NB4 (cell line): ENCODE measurements around the gene PLEKHA4.

ENCODE experiments used
- DNase-seq: peaks from one replicate; pipeline ENCODE4 v3.0.0; 2010; ENCODE audit warnings: low read depth
- H3K4me3 ChIP-seq: one replicate; pipeline ENCODE4 v1.5.1; 2011; ENCODE audit warnings: mild to moderate bottlenecking, low read depth, low read length, moderate library complexity
- CTCF ChIP-seq: IDR thresholded peaks from one replicate; pipeline ENCODE4 v1.5.1; 2012; ENCODE audit warnings: low read depth, low read length
- MYC ChIP-seq: IDR thresholded peaks from 2 replicates; pipeline ENCODE4 v1.6.1; 2011; ENCODE audit warnings: low read depth, low read length
- POLR2A ChIP-seq: IDR thresholded peaks from 2 replicates; pipeline ENCODE4 v1.6.1; 2011; ENCODE audit warnings: mild to moderate bottlenecking; ENCODE audit not compliant: insufficient read length; ENCODE audit errors: extremely low read depth
- TF ChIP-seq, protein P1 (sequence below): IDR thresholded peaks from 2 replicates; pipeline ENCODE4 v1.6.1; 2011; ENCODE audit warnings: low read depth, low read length

Gene PLEKHA4

GRCh38 chr19:48807590-48808308, 60.7 kb downstream of the PLEKHA4 start:
- DNase-seq, result peak; percentile 41
- TF ChIP-seq, protein P1, sequence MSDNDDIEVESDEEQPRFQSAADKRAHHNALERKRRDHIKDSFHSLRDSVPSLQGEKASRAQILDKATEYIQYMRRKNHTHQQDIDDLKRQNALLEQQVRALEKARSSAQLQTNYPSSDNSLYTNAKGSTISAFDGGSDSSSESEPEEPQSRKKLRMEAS, result no peak
- TF ChIP-seq MYC (no peak), CTCF (no peak), POLR2A (no peak)
- H3K4me3 ChIP-seq, result no peak overlapping the region

- TF ChIP-seq MYC (no peak; the same call in 1 of the 2 replicates), CTCF (no peak), POLR2A (no peak)
- TF ChIP-seq, protein P1, result no peak
- H3K4me3 ChIP-seq, result no peak overlapping the region
- DNase-seq, result peak; percentile 63
Measured at GRCh38 chr19:48806818-48807589, 61.4 kb downstream of the PLEKHA4 start.

- no peak for DNase-seq
- no peak overlapping the region for H3K4me3 ChIP-seq
- peak; percentile 45; the same call in 1 of the 2 replicates for TF ChIP-seq MYC
- TF ChIP-seq, protein P1, result no peak
Measured at GRCh38 chr19:48806518-48806817, 61.9 kb downstream of the PLEKHA4 start.

DNA sequence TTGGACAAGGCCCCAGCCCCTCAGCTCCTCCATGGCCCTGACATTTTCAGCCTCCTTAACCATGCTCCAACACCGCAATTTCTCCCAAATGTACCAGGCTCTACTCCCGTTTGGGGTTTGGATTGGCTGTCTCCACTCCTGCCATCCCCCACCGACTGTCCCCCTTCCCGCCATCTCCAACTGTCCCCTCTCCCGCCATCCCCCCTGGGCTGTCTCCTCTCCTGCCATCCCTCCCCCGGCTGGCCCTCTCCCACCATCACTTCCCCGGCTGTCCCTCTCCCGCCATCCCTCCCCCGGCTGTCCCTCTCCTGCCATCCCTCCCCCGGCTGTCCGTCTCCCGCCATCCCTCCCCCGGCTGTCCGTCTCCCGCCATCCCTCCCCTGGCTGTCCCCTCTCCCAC, 63.0 kb downstream of the PLEKHA4 start:
- TF ChIP-seq CTCF, result no peak
- TF ChIP-seq, protein P1, result no peak
- no peak for TF ChIP-seq MYC
- TF ChIP-seq POLR2A, result no peak
- no peak for DNase-seq
- H3K4me3 ChIP-seq, result no peak overlapping the region

- TF ChIP-seq MYC, result no peak
- TF ChIP-seq, protein P1, result no peak
- no peak for TF ChIP-seq POLR2A
- TF ChIP-seq CTCF, result no peak
- DNase-seq, result no peak
- no peak overlapping the region for H3K4me3 ChIP-seq
Measured at GRCh38 chr19:48804496-48804895, 63.9 kb downstream of the PLEKHA4 start.

- no peak for TF ChIP-seq POLR2A
- no peak for TF ChIP-seq MYC
- TF ChIP-seq, protein P1, result no peak
- no peak for TF ChIP-seq CTCF
- no peak overlapping the region for H3K4me3 ChIP-seq
- DNase-seq, result no peak
Measured at GRCh38 chr19:48802623-48803022, 65.8 kb downstream of the PLEKHA4 start.
